Right renal pelvis (tissue), 4 donors: Measurements from ENCODE around the gene OLA1. TPM values are rescaled to one million over a fixed set of nuclear protein-coding genes. Genes with fewer than 3 reads are reported as not detected.

ENCODE experiments used
- DNase-seq, 4 donors: peaks; one replicate each; pipeline ENCODE4 v3.0.0-alpha.2; 2013; ENCODE audit warnings: low read depth in 4 of 4, low spot score in 3 of 4, missing footprints in 1 of 4
- polyA plus RNA-seq, 4 donors: library from polyadenylated mRNA; unstranded; fragments of 120-200 nt; gene quantifications; one replicate each; pipeline ENCODE4 v1.2.1, GENCODE V29; 2013; ENCODE audit not compliant: insufficient read length in 4 of 4

The OLA1 gene
- polyA plus RNA-seq, 4 donors = 152 to 187 (median 177) TPM

DNA sequence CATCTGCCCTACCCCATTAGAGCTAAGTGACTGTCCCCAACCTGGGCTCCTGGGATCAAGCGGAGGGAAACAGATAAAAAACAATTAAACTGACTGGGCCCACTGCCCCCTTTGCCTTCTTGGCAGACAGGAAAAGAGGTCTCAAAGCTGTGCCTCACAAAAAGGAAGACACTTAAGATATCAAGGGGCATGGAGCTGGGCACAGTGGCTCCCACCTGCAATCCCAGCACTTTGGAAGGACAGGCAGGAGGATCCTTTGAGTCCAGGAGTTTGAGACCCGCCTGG, 208.0 kb downstream of the OLA1 start:
- DNase-seq = no peak

DNA sequence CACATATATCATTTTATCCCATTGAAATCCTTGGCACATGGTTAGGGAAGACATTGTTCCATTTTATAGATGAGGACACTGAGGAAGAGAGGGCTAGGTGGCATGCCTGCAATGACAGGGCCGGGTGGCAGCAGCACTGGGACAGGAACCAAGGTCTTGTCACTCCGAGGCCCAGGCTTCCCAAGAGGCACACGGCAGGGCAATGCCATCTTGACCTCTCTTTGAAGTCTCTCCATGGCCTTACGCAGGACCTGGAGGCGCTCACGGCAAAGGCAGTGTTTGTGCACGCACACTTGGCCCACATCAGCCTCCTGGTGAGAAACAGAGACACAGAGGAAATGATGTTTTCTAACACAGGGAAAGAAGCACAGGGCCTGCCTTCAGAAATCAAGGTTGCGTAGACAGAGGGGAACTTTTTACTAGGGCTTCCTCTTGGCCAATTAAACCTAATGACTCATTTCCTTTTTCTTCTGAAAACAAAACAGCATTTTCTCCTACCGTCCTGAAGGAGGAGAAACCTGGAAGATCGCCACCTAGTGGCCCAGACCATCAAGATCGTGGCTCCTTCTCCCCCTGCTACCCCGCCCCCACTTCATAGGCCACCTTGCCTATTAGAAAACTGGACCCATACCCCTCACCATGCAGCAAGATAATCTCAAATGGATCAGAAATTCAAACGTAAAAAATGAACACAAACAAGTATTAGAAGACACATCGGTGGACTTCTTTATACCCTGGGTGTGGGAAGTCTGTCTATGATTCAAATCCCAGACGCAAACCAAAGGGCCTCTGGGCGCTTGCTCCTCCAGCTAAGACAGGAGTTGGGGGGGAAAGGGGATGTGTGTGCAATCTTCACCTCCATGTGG, 208.5 kb downstream of the OLA1 start:
- peak; percentile 83 to 91 (median 88) for DNase-seq

DNA sequence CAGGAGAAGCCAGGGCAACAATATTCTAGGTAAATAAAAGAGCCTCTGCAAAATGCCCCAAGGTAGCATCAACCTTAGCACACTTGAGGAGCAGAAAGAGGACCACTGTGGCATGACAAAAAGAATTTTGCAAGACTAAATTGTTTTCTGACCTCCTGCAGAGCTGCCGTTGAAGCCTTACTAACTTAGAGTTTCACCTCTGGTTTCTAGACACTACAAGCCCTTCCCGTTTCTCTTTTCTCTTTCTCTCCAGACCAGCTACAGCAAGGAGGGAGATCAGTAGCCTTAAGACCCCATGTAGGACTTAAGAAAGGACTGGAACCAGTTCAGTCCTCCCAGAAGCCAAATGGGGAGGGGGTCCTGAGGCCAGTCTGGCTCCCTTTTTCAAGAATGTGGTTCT, 209.9 kb downstream of the OLA1 start:
- DNase-seq = no peak

DNA sequence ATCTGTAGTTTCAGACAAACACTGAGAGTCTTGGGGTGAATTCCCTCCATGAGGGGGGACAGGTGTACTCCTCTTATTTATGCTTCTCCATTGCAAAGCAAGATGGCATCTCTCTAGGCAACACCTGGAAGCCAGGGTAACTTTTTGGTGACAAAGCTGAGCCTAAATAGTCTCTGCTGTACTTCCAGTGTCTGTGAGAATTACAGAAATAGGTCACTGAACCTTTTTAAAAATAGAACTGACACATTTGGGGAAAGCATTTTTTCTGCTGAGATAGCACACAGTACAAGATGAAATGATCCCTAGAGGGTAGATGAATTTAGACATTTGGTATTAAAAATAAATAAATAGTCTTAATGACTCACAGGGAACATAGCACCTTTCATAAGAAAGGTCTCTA, 211.5 kb downstream of the OLA1 start:
- no peak for DNase-seq

DNA sequence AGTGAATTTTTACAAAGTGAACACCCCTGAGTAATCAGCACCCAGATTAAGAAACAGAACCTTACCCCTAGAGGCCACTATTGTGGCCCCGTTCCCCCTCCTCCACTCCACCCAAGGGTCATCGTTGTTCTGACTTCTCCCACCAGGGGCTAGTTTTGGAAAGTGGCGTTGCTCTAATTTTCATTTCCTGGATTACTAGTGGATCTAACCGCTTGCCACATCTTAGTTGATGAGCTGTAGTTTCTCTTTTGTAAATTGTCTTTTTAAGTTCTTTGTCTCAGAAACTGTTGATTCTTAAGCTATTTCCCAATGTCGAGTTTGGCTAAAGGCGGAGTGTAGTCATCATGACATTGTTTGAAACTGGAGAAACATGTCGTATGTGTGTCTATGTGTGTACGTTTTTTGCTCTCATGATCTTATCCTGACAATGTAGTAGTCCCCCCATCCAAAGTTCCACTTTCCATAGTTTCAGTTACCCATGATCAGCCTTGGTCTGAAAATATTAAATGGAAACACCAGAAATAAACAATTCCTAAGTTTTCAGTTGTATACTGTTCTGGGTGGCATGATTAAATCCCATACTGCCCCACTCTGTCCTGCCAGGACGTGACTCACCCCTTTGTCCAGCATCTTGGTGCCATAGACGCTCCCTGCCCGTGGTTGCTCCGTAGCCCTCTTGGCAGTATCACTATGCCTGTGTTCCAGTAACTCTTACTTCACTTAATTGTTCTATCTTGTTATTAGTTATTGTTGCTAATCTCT, 212.2 kb downstream of the OLA1 start:
- DNase-seq = no peak

DNA sequence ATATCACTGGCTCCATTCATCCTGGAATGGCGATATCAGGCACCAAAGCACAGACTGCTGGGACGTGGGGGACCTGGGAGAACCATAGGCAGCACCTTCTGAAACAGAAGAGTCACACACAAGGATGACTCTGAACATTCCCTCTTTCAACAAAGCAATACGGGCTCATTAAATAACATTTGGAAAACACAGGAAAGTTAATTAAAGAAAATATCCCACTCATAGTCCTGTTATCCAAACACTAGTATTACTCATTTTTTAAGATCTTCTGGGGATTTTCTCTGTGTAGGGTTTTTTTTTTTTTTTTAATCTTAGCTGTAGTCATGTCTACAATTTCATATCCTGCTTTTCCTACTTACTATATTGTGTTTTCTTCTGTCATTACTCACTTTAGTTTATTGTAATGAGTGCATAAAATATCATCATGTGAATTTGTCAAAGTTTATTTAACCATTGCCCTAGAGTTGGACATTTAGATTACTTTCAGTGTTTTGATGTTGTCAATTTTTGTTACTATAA, 213.2 kb downstream of the OLA1 start:
- DNase-seq = no peak

DNA sequence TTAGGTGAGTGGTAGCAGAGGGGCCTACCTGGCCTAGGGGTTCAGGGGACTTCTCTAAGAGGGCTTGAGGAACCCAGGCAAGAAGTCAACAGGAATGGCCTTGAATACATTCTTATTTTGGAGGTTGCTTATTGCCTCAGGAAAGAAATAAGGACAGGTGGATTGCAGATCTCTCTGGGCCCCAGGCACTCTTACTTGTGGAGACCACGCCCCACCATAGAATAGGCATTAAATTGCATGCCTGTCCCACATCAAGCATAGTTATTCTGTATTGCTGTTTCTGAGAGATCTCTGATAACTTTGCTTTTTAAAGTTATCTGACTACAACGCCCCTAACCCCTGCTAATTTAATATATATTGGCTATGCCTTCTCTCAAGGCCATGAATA, 215.2 kb downstream of the OLA1 start:
- DNase-seq = no peak

DNA sequence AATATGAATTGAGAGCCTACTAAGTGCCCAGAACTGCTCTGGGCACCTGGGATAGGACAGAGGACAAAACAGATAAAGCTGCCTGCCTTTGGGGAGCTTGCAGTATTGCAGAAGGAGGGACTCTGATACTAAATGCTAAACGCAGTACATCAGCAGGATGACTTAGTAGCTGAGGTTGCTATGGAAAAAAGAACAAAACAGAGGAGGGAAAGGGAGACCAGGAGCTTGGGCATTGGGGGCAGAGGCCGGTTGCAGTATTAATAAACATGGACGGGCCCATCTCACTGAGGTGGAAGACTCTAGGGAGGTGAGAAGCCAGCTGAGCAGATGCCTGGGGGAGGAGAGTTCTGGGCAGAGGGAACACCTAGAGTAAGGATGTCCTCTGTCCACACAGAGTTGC, 217.1 kb downstream of the OLA1 start:
- no peak for DNase-seq

DNA sequence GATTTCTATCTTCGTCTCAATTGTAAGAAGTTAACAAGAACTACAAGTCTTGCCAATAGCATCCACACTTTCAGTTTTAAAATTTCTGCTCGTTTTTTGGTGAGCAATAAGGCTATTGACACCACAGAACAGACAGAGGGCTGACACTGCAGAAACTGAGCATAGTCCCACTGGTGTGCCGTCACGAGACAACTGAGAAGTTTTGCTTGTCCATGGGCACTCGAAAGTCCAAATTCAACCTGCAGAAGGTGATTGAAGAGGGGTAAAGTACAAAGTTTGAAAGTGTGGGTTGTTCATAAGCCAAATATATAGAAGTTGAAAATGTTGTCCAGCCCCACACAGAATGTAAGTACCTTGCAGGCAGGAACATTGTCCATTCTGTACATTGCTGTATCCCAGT, 219.4 kb downstream of the OLA1 start:
- no peak for DNase-seq

DNA sequence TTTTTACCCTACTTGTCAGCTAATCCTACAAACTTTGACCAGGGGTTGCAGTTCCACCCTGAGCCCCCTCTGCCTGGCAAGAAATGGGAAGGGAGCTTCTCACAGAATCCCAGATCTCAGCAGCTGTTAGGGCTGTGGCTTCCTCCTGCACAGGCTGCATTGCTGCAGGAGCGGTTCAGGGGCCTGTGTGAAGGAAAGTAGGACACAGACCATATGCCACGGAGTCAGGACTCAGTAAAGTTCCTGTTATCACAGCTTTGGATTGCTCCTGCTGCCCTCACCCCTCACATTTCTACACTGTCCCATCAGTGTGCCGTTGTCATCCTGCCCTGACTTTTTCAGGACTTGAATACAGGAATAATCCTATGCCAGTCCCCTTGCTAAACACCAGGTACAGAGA, 220.4 kb downstream of the OLA1 start:
- DNase-seq = no peak

DNA sequence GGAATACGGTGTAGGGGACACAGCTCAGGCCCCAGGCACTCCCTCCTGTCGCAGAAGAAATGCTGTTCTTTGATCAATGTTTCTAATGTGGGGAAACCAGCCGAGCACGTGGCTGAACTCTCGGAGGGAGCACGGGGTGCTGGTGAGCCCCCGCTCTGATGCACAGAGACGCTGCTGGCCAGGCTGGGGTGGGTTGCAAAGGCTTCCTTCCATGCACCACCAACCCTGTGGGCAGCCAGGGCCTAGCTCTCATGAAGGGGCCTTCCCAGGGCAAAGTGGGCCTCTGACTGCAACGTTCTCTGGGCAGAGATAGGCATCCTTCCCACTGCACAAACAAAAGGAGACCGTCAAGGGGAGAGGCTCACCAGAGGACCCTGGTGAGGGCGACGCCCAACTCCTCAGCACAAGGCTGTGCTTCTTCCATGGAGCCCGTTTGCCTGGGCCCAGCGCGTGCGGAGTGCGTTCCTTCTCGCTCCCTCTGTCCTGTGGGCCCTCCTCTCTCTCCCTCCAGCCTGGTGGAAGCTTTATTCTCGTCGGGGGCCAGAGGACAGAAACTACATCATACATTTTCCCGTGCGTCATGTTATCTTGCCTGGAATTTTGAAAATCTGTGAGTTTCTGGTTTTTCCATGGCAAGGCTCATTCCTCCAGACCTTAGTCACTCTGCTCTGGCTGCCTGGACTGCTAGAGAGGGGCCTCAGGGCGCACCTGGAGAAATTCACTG, 222.0 kb downstream of the OLA1 start:
- no peak for DNase-seq

DNA sequence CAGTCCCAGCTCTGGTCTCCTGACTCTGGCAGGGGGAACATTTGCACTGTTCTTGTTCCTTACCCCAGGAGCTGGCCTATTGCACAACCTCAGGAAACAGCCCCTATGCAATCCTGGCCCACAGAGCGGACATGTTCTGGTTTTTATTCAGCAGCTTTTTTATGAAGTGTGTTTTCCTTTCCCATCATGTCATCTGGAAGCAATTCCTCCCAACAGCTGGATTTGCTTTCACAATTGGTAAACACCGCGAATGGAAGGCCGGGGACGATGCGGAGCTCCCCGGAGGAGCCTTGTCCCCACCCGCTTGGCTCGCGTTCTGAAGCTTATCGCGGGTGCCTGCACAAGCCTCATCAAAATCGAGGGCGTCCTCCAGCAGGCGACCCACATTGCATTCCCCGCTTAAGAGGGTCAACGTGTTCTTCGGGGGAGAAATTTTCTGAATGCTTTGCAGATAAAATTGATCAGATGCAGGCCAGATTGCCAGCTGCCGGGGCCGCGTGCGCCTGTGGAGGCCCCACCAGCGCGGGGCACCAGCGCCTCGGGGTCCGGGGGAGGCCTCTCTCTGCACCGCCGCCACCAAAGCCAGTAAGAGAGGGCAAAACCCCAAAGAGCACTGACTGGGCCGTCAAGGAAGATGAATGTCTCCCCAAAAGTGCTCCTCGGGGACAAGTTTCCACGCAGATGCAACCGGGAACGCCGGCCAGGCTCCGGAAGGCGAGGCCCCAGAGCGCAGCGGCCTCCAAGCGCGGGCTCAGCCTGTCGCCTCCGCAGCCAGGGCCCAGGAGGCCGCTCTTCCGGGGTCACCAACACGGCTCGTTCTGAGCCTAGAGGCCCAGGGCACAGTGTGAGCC, 222.8 kb downstream of the OLA1 start:
- peak in 1 of 4 donors; percentile 60 for DNase-seq

DNA sequence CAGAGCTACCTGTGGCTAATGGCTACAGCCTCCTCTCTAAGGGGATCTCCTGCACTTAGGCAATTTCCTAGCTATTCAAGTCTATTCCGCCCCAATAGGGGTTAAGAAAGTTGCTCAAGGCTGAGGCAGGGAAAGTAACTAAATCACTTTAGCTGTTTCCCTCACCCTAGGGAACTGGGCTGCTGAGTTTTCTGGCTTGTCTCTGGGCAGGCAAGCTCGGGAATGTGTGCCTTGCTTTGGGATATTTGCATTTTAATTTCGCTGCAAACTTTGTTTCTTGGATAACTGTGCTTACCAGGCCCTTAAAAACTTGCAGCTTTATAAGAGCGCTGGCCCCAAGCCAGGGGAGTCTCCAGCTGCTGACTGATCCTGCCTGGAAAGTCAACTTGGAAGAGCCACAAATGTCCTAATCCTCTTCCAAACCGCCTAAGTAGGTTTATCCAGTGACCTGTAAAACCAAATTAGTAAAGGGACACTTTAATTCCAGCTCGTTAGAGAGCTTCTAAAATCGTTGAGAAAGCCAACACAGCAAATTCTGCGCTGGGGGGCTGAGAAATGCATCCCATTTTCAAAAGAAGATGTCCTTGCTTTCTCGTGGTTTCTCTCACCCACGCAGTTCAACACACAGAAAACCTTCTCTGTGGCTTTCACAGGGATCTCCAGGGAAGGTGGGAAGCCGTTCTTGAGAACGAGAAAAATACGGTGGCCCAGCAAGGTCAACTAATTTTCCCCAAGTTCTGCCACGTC, 223.6 kb downstream of the OLA1 start:
- no peak for DNase-seq

DNA sequence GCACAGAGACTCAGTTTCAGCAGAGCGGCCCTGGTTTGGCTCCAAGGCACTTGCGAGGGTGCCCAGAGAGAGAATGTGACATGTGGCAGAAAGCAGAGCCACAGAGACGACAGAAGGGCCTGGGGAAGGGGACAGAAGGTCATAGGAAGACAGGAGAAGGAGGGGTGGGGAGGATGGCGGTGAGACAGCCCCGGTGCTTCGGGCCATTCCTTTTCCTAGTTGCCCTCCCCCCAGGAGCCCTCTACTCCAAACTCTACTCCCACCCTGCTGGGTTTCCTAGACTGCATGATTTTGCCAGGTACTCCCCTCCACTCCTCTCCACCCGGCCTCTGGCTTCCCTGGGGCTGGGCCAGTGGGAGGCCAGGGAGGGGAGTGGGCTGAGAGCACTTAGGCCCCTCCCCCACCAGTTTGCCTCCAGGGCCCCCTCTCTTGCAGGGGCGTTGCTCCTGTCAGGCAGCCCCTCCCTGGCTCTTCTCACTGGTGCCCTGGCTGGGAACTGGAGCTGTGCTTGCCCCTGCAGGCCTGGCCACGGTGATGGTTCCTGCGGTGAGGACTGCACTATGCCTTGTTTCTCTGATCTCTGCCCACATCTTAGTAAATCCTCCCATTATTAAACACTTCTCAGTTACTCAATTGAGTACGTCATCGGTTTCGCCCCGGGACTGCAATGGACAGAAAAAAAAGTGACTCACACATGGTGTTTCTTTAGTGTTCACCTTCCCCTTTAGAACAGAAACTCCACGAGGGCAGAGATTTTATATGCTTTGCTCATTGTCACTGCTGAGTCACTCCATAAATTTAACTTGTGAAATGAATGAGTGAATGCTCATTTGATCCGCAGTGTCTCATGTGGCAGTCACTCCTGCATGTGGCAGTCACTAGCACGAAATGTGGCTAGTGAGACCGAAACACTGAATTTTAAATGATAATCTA, 224.5 kb downstream of the OLA1 start:
- DNase-seq = no peak

Other genes with a start within 250 kb of the OLA1 start
- under 1 TPM in 1 of 4 donors, not detected in 3; 0.03 TPM for gene SP9, start 86.4 kb upstream of the OLA1 start, polyA plus RNA-seq
- 10 to 100 TPM; 25.6 to 36.6 (median 32.2) TPM for gene SCRN3, start 147.2 kb upstream of the OLA1 start, polyA plus RNA-seq
- 10 to 100 TPM in 1 of 4 donors, 1 to 10 TPM in 3; 6.1 to 12.1 (median 8.1) TPM for gene GPR155, start 238.5 kb upstream of the OLA1 start, polyA plus RNA-seq